ENCODE data around the gene AMIGO3.

Gene AMIGO3

GRCh38 chr3:49733551-49733950 lies 14.1 kb upstream of the AMIGO3 start:
- Mint-ChIP-seq H3K9me3 (no peaks in the 10 kb centered on the region), H3K4me1 (peaks cover 6% of the 10 kb centered on the region), H3K36me3 (peaks cover 99% of the 10 kb centered on the region), H3K4me3 (no peak overlapping the region), H3K27ac (no peak overlapping the region)
- ATAC-seq (no peak), DNase-seq (ENCODE audit: low spot score in 2 of 2) (no peak)

- DNase-seq (ENCODE audit: low spot score in 2 of 2) (no peak), ATAC-seq (no peak)
- H3K27ac Mint-ChIP-seq, result no peak overlapping the region
- H3K9me3 Mint-ChIP-seq, result no peaks in the 10 kb centered on the region
- peaks cover 6% of the 10 kb centered on the region for H3K4me1 Mint-ChIP-seq
- peaks cover 99% of the 10 kb centered on the region for H3K36me3 Mint-ChIP-seq
- H3K4me3 Mint-ChIP-seq, result no peak overlapping the region
These were observed 13.1 kb upstream of the AMIGO3 start for GRCh38 chr3:49732597-49732996.

GRCh38 chr3:49729966-49730609 lies 10.6 kb upstream of the AMIGO3 start:
- H3K27ac Mint-ChIP-seq, result no peak overlapping the region
- no peaks in the 10 kb centered on the region for H3K9me3 Mint-ChIP-seq
- DNase-seq (ENCODE audit: low spot score in 2 of 2) (no peak), ATAC-seq (no peak)
- no peak overlapping the region for H3K4me3 Mint-ChIP-seq
- peaks cover 76% of the 10 kb centered on the region for H3K36me3 Mint-ChIP-seq
- H3K4me1 Mint-ChIP-seq, result no peaks in the 10 kb centered on the region

DNA sequence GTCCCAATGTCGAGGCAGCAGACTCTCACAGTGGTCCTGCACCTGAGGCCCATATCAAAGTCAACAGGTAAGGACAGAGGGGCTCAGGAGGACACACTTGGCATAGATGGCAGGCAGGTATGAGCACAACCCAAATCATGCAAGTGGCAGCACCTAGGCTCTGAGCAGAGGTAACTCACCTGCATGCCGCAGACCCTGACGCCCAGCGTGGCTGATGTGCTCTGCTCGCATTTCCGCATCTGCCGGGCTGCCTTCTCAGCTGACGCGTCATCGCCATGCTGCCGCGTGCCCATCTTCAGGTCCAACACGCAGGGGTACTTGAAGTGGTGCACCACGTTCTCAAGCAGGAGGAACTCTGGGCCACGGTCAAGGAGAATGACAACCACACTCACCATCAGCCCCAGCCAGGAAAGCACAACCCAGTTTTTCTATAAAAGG lies 8.5 kb upstream of the AMIGO3 start:
- H3K27ac Mint-ChIP-seq, result no peak overlapping the region

DNA sequence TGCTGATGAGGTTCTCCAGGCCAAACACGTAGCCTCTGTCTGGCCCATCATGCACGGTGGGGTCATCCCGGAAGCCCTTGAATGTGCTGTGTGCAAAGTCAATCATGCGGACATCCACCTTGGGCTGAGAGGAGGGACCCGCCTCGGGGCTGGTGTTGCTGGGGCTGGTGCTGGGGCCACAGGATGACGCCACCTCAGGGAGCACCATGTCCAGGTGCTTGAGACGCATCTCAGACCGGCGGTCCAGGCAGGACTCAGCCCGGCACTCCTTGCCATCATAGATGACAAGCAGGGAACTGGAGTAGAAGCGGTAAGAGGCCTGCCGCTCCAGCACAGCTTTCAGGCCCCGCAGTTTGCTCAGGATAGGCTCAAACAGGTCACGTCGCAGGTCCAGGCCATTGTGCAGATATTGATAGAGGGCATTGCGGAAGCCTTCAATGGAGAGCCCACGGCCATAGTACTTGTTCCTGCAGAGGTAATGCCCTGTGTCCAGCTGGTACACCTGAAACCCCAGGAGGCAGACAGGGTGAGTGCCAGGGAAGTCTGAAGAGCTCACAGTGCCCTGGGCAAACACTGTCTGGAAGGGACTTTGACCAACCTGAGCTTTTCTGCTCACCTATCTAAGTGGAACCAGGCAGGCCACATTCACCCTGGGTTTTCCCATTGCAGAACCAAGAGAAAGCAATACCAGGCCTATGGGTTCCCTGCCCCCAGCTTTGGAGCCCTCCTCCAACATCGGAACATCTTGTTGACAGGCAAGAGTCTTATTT lies 7.9 kb upstream of the AMIGO3 start:
- DNase-seq (ENCODE audit: low spot score in 2 of 2) (no peak), ATAC-seq (no peak)
- H3K9me3 Mint-ChIP-seq, result no peaks in the 10 kb centered on the region
- H3K4me1 Mint-ChIP-seq, result peaks cover 21% of the 10 kb centered on the region
- no peak overlapping the region for H3K27ac Mint-ChIP-seq
- H3K36me3 Mint-ChIP-seq, result peaks cover 71% of the 10 kb centered on the region
- no peak overlapping the region for H3K4me3 Mint-ChIP-seq

More for the DNA sequence above, 8.5 kb upstream of the AMIGO3 start:
- H3K4me1 Mint-ChIP-seq, result peaks cover 15% of the 10 kb centered on the region
- no peaks in the 10 kb centered on the region for H3K9me3 Mint-ChIP-seq
- peaks cover 72% of the 10 kb centered on the region for H3K36me3 Mint-ChIP-seq
- ATAC-seq (no peak), DNase-seq (ENCODE audit: low spot score in 2 of 2) (no peak)
- H3K4me3 Mint-ChIP-seq, result no peak overlapping the region

DNA sequence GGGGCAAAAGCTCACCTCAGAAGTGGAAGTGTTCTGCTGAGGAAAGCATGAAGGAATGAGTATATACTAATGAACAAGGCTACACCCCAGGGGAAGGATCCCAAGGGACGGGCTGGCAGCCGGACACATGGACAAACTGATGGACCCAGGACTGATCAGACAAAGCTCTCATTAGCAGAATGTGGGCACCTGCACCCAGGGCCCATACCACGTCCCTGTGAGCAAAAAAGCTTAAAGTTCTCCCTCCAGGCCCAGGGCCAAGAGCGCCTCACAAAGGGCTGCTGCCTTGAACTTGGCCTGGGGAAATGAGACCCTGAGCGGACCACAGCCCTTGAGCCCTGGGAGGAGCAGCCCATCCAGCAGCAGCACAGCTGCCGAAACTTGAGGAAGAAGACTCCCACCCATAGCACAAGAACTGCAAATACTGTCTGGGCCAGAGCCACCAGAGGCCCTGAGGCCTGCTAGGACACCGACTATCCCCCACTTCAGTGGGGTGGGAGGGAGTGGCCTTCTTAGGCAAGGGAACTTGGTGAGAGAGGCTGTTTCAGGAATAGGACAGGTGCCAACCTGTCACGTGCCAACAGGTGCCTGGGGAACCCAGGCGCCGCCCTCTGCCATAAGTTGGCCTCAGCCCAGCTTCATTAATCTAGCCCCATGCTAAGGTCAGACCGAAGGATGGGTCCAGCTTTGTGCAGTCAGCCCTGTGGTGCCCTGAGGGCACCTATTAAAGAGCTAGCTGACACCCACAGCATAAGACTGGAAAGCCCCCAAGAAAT lies 6.6 kb upstream of the AMIGO3 start:
- Mint-ChIP-seq H3K36me3 (peaks cover 71% of the 10 kb centered on the region), H3K9me3 (no peaks in the 10 kb centered on the region), H3K27ac (peak overlapping the region; percentile 26), H3K4me3 (no peak overlapping the region), H3K4me1 (peaks cover 31% of the 10 kb centered on the region)
- DNase-seq (ENCODE audit: low spot score in 2 of 2) (peak in 1 of 2 donors; percentile 49), ATAC-seq (no peak)

DNA sequence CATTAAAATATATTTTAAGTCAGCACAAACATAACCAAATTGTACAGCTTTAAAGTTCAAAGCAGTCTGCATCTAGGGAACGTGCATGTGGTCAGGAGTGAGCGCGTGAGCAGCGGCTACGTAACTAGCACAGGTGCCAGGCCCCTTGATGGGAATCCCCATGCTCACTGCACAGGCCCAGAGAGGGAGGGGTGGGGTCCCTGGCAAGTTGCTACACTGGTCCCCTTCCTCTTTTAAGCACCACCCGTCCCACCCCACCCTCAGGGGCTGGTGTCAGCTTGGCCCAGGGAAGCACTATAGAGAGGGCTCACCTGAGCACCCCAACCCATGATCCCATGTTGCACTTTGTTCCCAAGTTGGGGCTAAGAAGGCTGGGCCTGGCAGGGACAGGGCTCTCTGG lies 5.1 kb upstream of the AMIGO3 start:
- ATAC-seq, result no peak

GRCh38 chr3:49723628-49724551 lies 4.4 kb upstream of the AMIGO3 start, which contains the start of gene GMPPB:
Gene GMPPB (minus strand): TSS chr3:49723951. CDS start chr3:49723726, 225 bp downstream.
- Mint-ChIP-seq H3K9me3 (no peaks in the 10 kb centered on the region), H3K4me3 (peak within 1 kb of the TSS; percentile 91), H3K36me3 (peaks cover 71% of the 10 kb centered on the region), H3K27ac (peak within 1 kb of the TSS; percentile 98), H3K4me1 (peaks cover 49% of the 10 kb centered on the region)
- DNase-seq (ENCODE audit: low spot score in 2 of 2) (peak; percentile 90 to 94), ATAC-seq (peak; percentile 90)

More for the DNA sequence above, 5.1 kb upstream of the AMIGO3 start:
- H3K27ac Mint-ChIP-seq, result peak overlapping the region; percentile 98
- DNase-seq (ENCODE audit: low spot score in 2 of 2), result peak in 1 of 2 donors; percentile 59
- H3K36me3 Mint-ChIP-seq, result peaks cover 71% of the 10 kb centered on the region
- no peaks in the 10 kb centered on the region for H3K9me3 Mint-ChIP-seq
- H3K4me3 Mint-ChIP-seq, result peak overlapping the region; percentile 91
- peaks cover 42% of the 10 kb centered on the region for H3K4me1 Mint-ChIP-seq

GRCh38 chr3:49723296-49723627 lies 3.8 kb upstream of the AMIGO3 start:
- ATAC-seq (peak; percentile 41), DNase-seq (ENCODE audit: low spot score in 2 of 2) (peak in 1 of 2 donors; percentile 72)
- H3K4me3 Mint-ChIP-seq, result peak overlapping the region; percentile 91
- peak overlapping the region; percentile 98 for H3K27ac Mint-ChIP-seq
- no peaks in the 10 kb centered on the region for H3K9me3 Mint-ChIP-seq
- H3K4me1 Mint-ChIP-seq, result peaks cover 55% of the 10 kb centered on the region
- H3K36me3 Mint-ChIP-seq, result peaks cover 70% of the 10 kb centered on the region

- ATAC-seq (no peak), DNase-seq (ENCODE audit: low spot score in 2 of 2) (no peak)
- Mint-ChIP-seq H3K36me3 (peaks cover 66% of the 10 kb centered on the region), H3K27ac (peak overlapping the region; percentile 98), H3K4me1 (peaks cover 55% of the 10 kb centered on the region), H3K9me3 (no peaks in the 10 kb centered on the region), H3K4me3 (peak overlapping the region; percentile 91)
These were observed 3.4 kb upstream of the AMIGO3 start for GRCh38 chr3:49722896-49723295.

- H3K4me1 Mint-ChIP-seq, result peaks cover 55% of the 10 kb centered on the region
- H3K27ac Mint-ChIP-seq, result peak overlapping the region; percentile 98
- ATAC-seq (no peak), DNase-seq (ENCODE audit: low spot score in 2 of 2) (peak in 1 of 2 donors; percentile 49)
- H3K9me3 Mint-ChIP-seq, result no peaks in the 10 kb centered on the region
- peaks cover 61% of the 10 kb centered on the region for H3K36me3 Mint-ChIP-seq
- H3K4me3 Mint-ChIP-seq, result peak overlapping the region; percentile 91
These were observed 2.7 kb upstream of the AMIGO3 start for GRCh38 chr3:49721896-49722781.

- peak overlapping the region; percentile 98 for H3K27ac Mint-ChIP-seq
- H3K9me3 Mint-ChIP-seq, result no peaks in the 10 kb centered on the region
- peaks cover 55% of the 10 kb centered on the region for H3K4me1 Mint-ChIP-seq
- H3K36me3 Mint-ChIP-seq, result peaks cover 61% of the 10 kb centered on the region
- DNase-seq (ENCODE audit: low spot score in 2 of 2) (no peak), ATAC-seq (no peak)
- peak overlapping the region; percentile 91 for H3K4me3 Mint-ChIP-seq
These were observed 2.1 kb upstream of the AMIGO3 start for GRCh38 chr3:49721596-49721895.

DNA sequence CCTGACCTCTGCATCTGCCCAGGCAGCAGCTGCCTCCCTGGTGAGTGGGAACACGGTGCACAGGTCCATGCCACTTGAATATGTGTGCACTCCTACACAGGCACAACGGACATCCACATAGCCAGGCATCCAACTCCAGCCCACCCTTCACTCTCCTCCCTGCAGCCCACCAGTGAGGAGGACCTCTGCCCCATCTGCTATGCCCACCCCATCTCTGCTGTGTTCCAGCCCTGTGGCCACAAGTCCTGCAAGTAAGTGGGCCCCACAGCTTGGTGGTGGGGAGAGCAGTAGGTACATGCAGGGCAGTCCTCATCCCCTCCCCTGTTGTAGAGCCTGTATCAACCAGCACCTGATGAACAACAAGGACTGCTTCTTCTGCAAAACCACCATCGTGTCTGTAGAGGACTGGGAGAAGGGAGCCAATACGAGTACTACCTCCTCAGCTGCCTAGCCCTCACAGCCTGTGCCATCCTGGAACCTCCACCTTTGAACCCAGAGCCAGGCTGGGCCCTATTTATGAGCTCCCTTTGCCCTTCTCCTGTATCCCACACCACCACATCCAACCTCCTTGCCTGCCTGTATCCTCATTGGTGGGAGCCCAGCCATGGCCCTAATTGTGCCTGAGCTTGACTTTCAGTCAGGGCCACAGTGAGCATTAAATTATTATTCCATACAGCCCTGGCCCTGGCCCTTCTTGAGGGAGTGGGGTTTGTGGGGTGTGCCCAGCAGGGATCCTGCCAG lies 1.5 kb upstream of the AMIGO3 start:
- ATAC-seq (no peak), DNase-seq (ENCODE audit: low spot score in 2 of 2) (peak in 1 of 2 donors; percentile 49)
- Mint-ChIP-seq H3K4me3 (peak overlapping the region; percentile 14), H3K27ac (peak overlapping the region; percentile 98), H3K9me3 (no peaks in the 10 kb centered on the region), H3K4me1 (peaks cover 55% of the 10 kb centered on the region), H3K36me3 (peaks cover 61% of the 10 kb centered on the region)
